ENCODE measurements around the gene IGFN1. TPM values are rescaled to one million over a fixed set of nuclear protein-coding genes. Genes with fewer than 3 reads are reported as not detected.
A peak's percentile ranks its signal among the peaks of the same experiment; 100 is the strongest.

IGFN1 gene
- total and polyA plus RNA-seq, 2 experiments from 2014 or later, result not detected

GRCh38 chr1:201214461-201214860 is 23.8 kb downstream of the IGFN1 start:
- H3K9me3 Mint-ChIP-seq, result no peaks in the 10 kb centered on the region
- peak overlapping the region; percentile 0; the same call in 1 of the 2 replicates for H2AFZ ChIP-seq
- no peak overlapping the region for H3K4me3 Mint-ChIP-seq
- peaks cover 6% of the 10 kb centered on the region for H3K27me3 Mint-ChIP-seq (ENCODE audit: insufficient read depth, low read depth, poor library complexity)
- H3K27me3 ChIP-seq (ENCODE audit: insufficient read depth), result no peaks in the 10 kb centered on the region
- no peaks in the 10 kb centered on the region for H3K36me3 ChIP-seq (ENCODE audit: insufficient read depth)
- H3K27ac ChIP-seq (ENCODE audit: low read depth), result no peak overlapping the region
- no peaks in the 10 kb centered on the region for H3K36me3 Mint-ChIP-seq (ENCODE audit: low read depth)
- no peaks in the 10 kb centered on the region for H3K4me1 ChIP-seq (ENCODE audit: insufficient read depth)
- H3K4me3 ChIP-seq, result no peak overlapping the region
- TF ChIP-seq CTCF (conservative IDR thresholded peaks at IDR 0.05; ENCODE audit: low read depth in 2 of 2) (peak; percentile 79 to 85), EZH2phosphoT487 (IDR thresholded peaks at IDR 0.05; ENCODE audit: unreplicated experiment) (no peak)
- H3K4me1 Mint-ChIP-seq, result peaks cover 7% of the 10 kb centered on the region
- no peak overlapping the region for H3K4me2 ChIP-seq
- DNase-seq (ENCODE audit: low spot score) (peak; percentile 66), ATAC-seq (peak; percentile 91)
- H3K9me2 ChIP-seq (ENCODE audit: insufficient read depth), result no peaks in the 10 kb centered on the region
- no peaks in the 10 kb centered on the region for H3F3A ChIP-seq (replicated peaks; ENCODE audit: low read depth)
- H3K79me2 ChIP-seq (replicated peaks; ENCODE audit: insufficient read depth), result no peaks in the 10 kb centered on the region
- H3K27ac Mint-ChIP-seq, result no peak overlapping the region; the same call in 1 of the 2 replicates
- no peaks in the 10 kb centered on the region for H4K20me1 ChIP-seq (replicated peaks; ENCODE audit: insufficient read depth)

GRCh38 chr1:201214886-201215285 is 24.3 kb downstream of the IGFN1 start:
- Mint-ChIP-seq H3K36me3 (ENCODE audit: low read depth) (no peaks in the 10 kb centered on the region), H3K4me1 (peaks cover 7% of the 10 kb centered on the region), H3K27ac (peak overlapping the region; percentile 86; the same call in 1 of the 2 replicates), H3K4me3 (no peak overlapping the region), H3K9me3 (no peaks in the 10 kb centered on the region), H3K27me3 (ENCODE audit: insufficient read depth, low read depth, poor library complexity) (peaks cover 5% of the 10 kb centered on the region)
- no peak overlapping the region for H3K4me2 ChIP-seq
- H3K4me3 ChIP-seq, result no peak overlapping the region
- H3K36me3 ChIP-seq (ENCODE audit: insufficient read depth), result no peaks in the 10 kb centered on the region
- H2AFZ ChIP-seq, result peak overlapping the region; percentile 0; the same call in 1 of the 2 replicates
- H3F3A ChIP-seq (replicated peaks; ENCODE audit: low read depth), result no peaks in the 10 kb centered on the region
- DNase-seq (ENCODE audit: low spot score) (no peak), ATAC-seq (no peak)
- no peak for TF ChIP-seq JUNB (IDR thresholded peaks at IDR 0.05; ENCODE audit: unreplicated experiment)
- TF ChIP-seq EZH2phosphoT487 (IDR thresholded peaks at IDR 0.05; ENCODE audit: unreplicated experiment), result no peak
- no peak for TF ChIP-seq ZNF331 (CRISPR knock-in tag; IDR thresholded peaks at IDR 0.05; ENCODE audit: low read depth)
- no peak for TF ChIP-seq POLR2AphosphoS5 (IDR thresholded peaks at IDR 0.05; ENCODE audit: low read depth)
- no peak for TF ChIP-seq NANOG (IDR thresholded peaks at IDR 0.05; ENCODE audit: borderline replicate concordance)
- TF ChIP-seq STAT1 (IDR thresholded peaks at IDR 0.05; ENCODE audit: unreplicated experiment), result no peak
- no peaks in the 10 kb centered on the region for H3K4me1 ChIP-seq (ENCODE audit: insufficient read depth)
- no peaks in the 10 kb centered on the region for H3K79me2 ChIP-seq (replicated peaks; ENCODE audit: insufficient read depth)
- no peak overlapping the region for H3K27ac ChIP-seq (ENCODE audit: low read depth)
- H3K9me2 ChIP-seq (ENCODE audit: insufficient read depth), result no peaks in the 10 kb centered on the region
- H3K27me3 ChIP-seq (ENCODE audit: insufficient read depth), result no peaks in the 10 kb centered on the region
- no peaks in the 10 kb centered on the region for H4K20me1 ChIP-seq (replicated peaks; ENCODE audit: insufficient read depth)

GRCh38 chr1:201215531-201216357 is 25.1 kb downstream of the IGFN1 start:
- Histone ChIP-seq H3K36me3 (ENCODE audit: insufficient read depth) (no peaks in the 10 kb centered on the region), H3K27ac (ENCODE audit: low read depth) (no peak overlapping the region), H3F3A (replicated peaks; ENCODE audit: low read depth) (no peaks in the 10 kb centered on the region), H3K9me2 (ENCODE audit: insufficient read depth) (no peaks in the 10 kb centered on the region), H3K27me3 (ENCODE audit: insufficient read depth) (no peaks in the 10 kb centered on the region), H3K4me1 (ENCODE audit: insufficient read depth) (no peaks in the 10 kb centered on the region), H3K4me3 (no peak overlapping the region), H2AFZ (no peak overlapping the region), H4K20me1 (replicated peaks; ENCODE audit: insufficient read depth) (no peaks in the 10 kb centered on the region), H3K79me2 (replicated peaks; ENCODE audit: insufficient read depth) (no peaks in the 10 kb centered on the region), H3K4me2 (no peak overlapping the region)
- no peaks in the 10 kb centered on the region for H3K9me3 Mint-ChIP-seq
- H3K27me3 Mint-ChIP-seq (ENCODE audit: insufficient read depth, low read depth, poor library complexity), result peaks cover 5% of the 10 kb centered on the region
- DNase-seq (ENCODE audit: low spot score) (no peak), ATAC-seq (no peak)
- H3K36me3 Mint-ChIP-seq (ENCODE audit: low read depth), result no peaks in the 10 kb centered on the region
- peak overlapping the region; percentile 86 for H3K27ac Mint-ChIP-seq
- H3K4me3 Mint-ChIP-seq, result no peak overlapping the region; the same call in 2 of the 3 replicates
- H3K4me1 Mint-ChIP-seq, result peaks cover 7% of the 10 kb centered on the region
- TF ChIP-seq EZH2 (IDR thresholded peaks at IDR 0.05; ENCODE audit: low read depth, unreplicated experiment) (no peak), STAT1 (IDR thresholded peaks at IDR 0.05; ENCODE audit: unreplicated experiment) (no peak), REST (IDR thresholded peaks at IDR 0.05; ENCODE audit: unreplicated experiment) (no peak)
